ENCODE data around the gene SLC6A18. TPM values are rescaled to one million over a fixed set of nuclear protein-coding genes. Genes with fewer than 3 reads are reported as not detected.

Gene SLC6A18
- total RNA-seq, 1 donor from 2014 or later = not detected

DNA sequence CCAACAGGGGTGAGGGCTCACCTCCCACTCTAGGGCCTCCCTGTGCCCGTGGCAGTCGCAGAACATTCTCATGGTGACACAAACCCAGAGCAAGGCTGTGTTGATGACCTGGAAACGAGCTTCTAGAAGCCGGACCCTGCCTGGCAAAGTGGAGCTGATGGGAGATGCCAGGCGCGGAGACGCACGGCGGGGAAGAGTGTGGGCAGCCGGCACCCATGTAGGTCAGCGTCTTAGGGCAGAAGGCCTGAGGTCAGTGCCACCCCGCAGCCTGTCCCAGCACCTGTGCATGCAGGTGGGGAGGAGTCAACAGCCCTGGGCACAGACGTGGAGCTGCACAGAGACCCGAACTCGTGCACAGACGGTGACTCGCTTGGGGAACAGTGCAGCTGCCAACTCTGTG lies 5.4 kb downstream of the SLC6A18 start:
- Histone ChIP-seq H3K4me3 (ENCODE audit: insufficient read depth, low read depth, low read length) (no peak overlapping the region), H3K36me3 (ENCODE audit: insufficient read depth, low read length) (no peaks in the 10 kb centered on the region), H4K20me1 (ENCODE audit: insufficient read depth, low read length) (no peaks in the 10 kb centered on the region), H2AFZ (ENCODE audit: low read depth, low read length) (no peak overlapping the region), H3K4me2 (ENCODE audit: low read length) (no peak overlapping the region), H3K27ac (ENCODE audit: low read depth, low read length) (no peak overlapping the region), H3K4me1 (ENCODE audit: insufficient read depth, low read length) (no peaks in the 10 kb centered on the region), H3K9me3 (ENCODE audit: insufficient read depth, low read depth, low read length) (peaks cover 5% of the 10 kb centered on the region), H3K27me3 (ENCODE audit: insufficient read depth, low read length) (no peaks in the 10 kb centered on the region), H3K9ac (ENCODE audit: low read length) (no peak overlapping the region), H3K79me2 (ENCODE audit: insufficient read depth, low read length) (no peaks in the 10 kb centered on the region)
- no peak overlapping the region for H3K4me3 Mint-ChIP-seq (ENCODE audit: unreplicated experiment)
- H3K36me3 Mint-ChIP-seq (ENCODE audit: low read depth, unreplicated experiment) = peaks cover 1% of the 10 kb centered on the region
- no peak for DNase-seq (ENCODE audit: low read depth)
- peaks cover 4% of the 10 kb centered on the region for H3K9me3 Mint-ChIP-seq (ENCODE audit: unreplicated experiment)
- H3K27me3 Mint-ChIP-seq (ENCODE audit: low read depth, unreplicated experiment) = peaks cover 32% of the 10 kb centered on the region
- TF ChIP-seq, protein P1, sequence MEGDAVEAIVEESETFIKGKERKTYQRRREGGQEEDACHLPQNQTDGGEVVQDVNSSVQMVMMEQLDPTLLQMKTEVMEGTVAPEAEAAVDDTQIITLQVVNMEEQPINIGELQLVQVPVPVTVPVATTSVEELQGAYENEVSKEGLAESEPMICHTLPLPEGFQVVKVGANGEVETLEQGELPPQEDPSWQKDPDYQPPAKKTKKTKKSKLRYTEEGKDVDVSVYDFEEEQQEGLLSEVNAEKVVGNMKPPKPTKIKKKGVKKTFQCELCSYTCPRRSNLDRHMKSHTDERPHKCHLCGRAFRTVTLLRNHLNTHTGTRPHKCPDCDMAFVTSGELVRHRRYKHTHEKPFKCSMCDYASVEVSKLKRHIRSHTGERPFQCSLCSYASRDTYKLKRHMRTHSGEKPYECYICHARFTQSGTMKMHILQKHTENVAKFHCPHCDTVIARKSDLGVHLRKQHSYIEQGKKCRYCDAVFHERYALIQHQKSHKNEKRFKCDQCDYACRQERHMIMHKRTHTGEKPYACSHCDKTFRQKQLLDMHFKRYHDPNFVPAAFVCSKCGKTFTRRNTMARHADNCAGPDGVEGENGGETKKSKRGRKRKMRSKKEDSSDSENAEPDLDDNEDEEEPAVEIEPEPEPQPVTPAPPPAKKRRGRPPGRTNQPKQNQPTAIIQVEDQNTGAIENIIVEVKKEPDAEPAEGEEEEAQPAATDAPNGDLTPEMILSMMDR (IDR thresholded peaks at IDR 0.05; ENCODE audit: insufficient read depth, low read depth, low read length) = no peak
- no peak for TF ChIP-seq EZH2 (IDR thresholded peaks at IDR 0.05; ENCODE audit: insufficient read depth, low read length)
- no peaks in the 10 kb centered on the region for H3K4me1 Mint-ChIP-seq (ENCODE audit: low read depth, unreplicated experiment)
- no peak for FAIRE-seq
- H3K27ac Mint-ChIP-seq (ENCODE audit: unreplicated experiment) = no peak overlapping the region

DNA sequence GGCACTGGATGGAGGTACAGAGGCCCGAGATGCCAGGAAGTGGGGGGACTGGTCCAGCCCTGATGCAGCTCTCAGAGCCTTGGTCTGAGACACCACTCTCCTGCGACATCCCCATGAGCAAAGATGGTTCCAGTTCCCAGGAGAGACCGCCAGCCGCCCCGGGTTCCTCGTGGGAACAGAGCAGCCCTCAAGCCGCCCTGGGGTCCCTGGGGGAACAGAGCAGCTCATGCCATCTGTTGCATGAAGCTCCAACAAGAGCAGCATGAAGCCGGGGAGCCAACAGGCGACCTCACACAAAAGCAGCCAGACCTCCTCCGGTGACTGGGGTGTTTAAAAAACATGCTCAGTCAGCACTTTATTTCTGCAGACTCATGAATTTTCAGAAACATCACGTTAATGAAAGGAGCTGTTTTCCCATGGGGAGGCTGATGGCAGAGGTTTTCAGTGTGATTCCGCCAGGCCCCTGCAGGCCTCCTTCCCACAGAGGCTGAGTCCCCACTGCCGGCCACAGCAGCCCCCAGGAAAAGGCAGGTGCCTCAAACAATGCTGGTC lies 6.2 kb downstream of the SLC6A18 start:
- no peak for DNase-seq (ENCODE audit: low read depth)
- TF ChIP-seq EZH2 (IDR thresholded peaks at IDR 0.05; ENCODE audit: insufficient read depth, low read length) = no peak
- TF ChIP-seq, protein P1 (IDR thresholded peaks at IDR 0.05; ENCODE audit: insufficient read depth, low read depth, low read length) = no peak
- no peak overlapping the region for H3K4me3 Mint-ChIP-seq (ENCODE audit: unreplicated experiment)
- no peaks in the 10 kb centered on the region for H3K4me1 Mint-ChIP-seq (ENCODE audit: low read depth, unreplicated experiment)
- H3K9me3 Mint-ChIP-seq (ENCODE audit: unreplicated experiment) = peaks cover 13% of the 10 kb centered on the region
- H2AFZ ChIP-seq (ENCODE audit: low read depth, low read length) = no peak overlapping the region
- no peak overlapping the region for H3K27ac ChIP-seq (ENCODE audit: low read depth, low read length)
- H3K4me2 ChIP-seq (ENCODE audit: low read length) = no peak overlapping the region
- H3K27me3 Mint-ChIP-seq (ENCODE audit: low read depth, unreplicated experiment) = peaks cover 38% of the 10 kb centered on the region
- H3K79me2 ChIP-seq (ENCODE audit: insufficient read depth, low read length) = no peaks in the 10 kb centered on the region
- no peak overlapping the region for H3K9ac ChIP-seq (ENCODE audit: low read length)
- H3K9me3 ChIP-seq (ENCODE audit: insufficient read depth, low read depth, low read length) = peaks cover 9% of the 10 kb centered on the region
- no peaks in the 10 kb centered on the region for H3K4me1 ChIP-seq (ENCODE audit: insufficient read depth, low read length)
- H4K20me1 ChIP-seq (ENCODE audit: insufficient read depth, low read length) = no peaks in the 10 kb centered on the region
- no peak overlapping the region for H3K27ac Mint-ChIP-seq (ENCODE audit: unreplicated experiment)
- no peaks in the 10 kb centered on the region for H3K27me3 ChIP-seq (ENCODE audit: insufficient read depth, low read length)
- peaks cover 2% of the 10 kb centered on the region for H3K36me3 Mint-ChIP-seq (ENCODE audit: low read depth, unreplicated experiment)
- no peak overlapping the region for H3K4me3 ChIP-seq (ENCODE audit: insufficient read depth, low read depth, low read length)
- FAIRE-seq = no peak
- no peaks in the 10 kb centered on the region for H3K36me3 ChIP-seq (ENCODE audit: insufficient read depth, low read length)

DNA sequence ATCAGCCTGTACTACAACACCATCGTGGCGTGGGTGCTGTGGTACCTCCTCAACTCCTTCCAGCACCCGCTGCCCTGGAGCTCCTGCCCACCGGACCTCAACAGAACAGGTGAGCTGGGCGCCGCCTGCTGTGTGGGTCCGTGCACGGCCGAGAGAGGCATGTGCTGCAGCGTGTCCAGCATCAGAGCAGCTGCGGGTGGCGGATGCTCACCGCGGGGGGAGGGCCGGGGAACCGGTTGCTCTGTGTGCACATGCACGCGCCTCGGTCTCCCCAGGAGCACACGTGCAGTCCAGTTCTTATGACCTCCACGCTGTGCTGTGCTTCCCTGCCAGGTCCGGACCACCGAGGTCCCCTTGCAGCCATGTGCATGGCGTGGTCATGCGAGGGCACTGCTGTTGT lies 7.6 kb downstream of the SLC6A18 start:
- TF ChIP-seq, protein P1 (IDR thresholded peaks at IDR 0.05; ENCODE audit: insufficient read depth, low read depth, low read length) = no peak
- no peak for TF ChIP-seq EZH2 (IDR thresholded peaks at IDR 0.05; ENCODE audit: insufficient read depth, low read length)
- H4K20me1 ChIP-seq (ENCODE audit: insufficient read depth, low read length) = no peaks in the 10 kb centered on the region
- H3K36me3 ChIP-seq (ENCODE audit: insufficient read depth, low read length) = no peaks in the 10 kb centered on the region
- DNase-seq (ENCODE audit: low read depth) (no peak), FAIRE-seq (no peak)
- H3K4me1 Mint-ChIP-seq (ENCODE audit: low read depth, unreplicated experiment) = no peaks in the 10 kb centered on the region
- H3K79me2 ChIP-seq (ENCODE audit: insufficient read depth, low read length) = no peaks in the 10 kb centered on the region
- H3K9me3 Mint-ChIP-seq (ENCODE audit: unreplicated experiment) = peaks cover 16% of the 10 kb centered on the region
- H3K27ac Mint-ChIP-seq (ENCODE audit: unreplicated experiment) = no peak overlapping the region
- H3K4me1 ChIP-seq (ENCODE audit: insufficient read depth, low read length) = no peaks in the 10 kb centered on the region
- H3K27ac ChIP-seq (ENCODE audit: low read depth, low read length) = no peak overlapping the region
- no peak overlapping the region for H3K4me2 ChIP-seq (ENCODE audit: low read length)
- H3K4me3 ChIP-seq (ENCODE audit: insufficient read depth, low read depth, low read length) = no peak overlapping the region
- no peak overlapping the region for H3K9ac ChIP-seq (ENCODE audit: low read length)
- H2AFZ ChIP-seq (ENCODE audit: low read depth, low read length) = no peak overlapping the region
- H3K36me3 Mint-ChIP-seq (ENCODE audit: low read depth, unreplicated experiment) = peaks cover 4% of the 10 kb centered on the region
- H3K27me3 Mint-ChIP-seq (ENCODE audit: low read depth, unreplicated experiment) = peaks cover 36% of the 10 kb centered on the region
- H3K9me3 ChIP-seq (ENCODE audit: insufficient read depth, low read depth, low read length) = peaks cover 9% of the 10 kb centered on the region
- H3K4me3 Mint-ChIP-seq (ENCODE audit: unreplicated experiment) = no peak overlapping the region
- no peaks in the 10 kb centered on the region for H3K27me3 ChIP-seq (ENCODE audit: insufficient read depth, low read length)
